ENCODE data around the gene NEK4.
A peak's percentile ranks its signal among the peaks of the same experiment; 100 is the strongest.

NEK4 gene

DNA sequence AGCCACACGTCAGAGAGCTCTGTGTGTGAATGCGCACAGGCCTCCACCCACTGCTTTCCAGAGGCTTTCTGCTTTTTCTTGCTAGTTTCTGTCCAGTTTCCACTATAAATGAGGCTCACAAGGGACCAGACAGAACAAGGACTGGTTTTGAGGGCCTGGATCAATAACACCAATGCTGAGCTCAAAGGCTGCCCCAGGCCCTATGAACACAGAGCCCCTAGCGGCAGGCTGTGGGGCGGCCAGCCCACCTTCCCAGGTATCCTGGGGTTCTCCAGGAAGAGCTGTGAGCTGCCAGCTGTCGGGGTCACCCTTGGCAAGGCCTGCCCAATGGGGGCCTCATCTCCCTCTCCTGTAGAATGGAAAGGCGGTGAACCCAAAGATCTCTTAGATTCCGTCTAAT, 21.7 kb upstream of the NEK4 start:
- Histone ChIP-seq H3K9me3 (ENCODE audit: severe bottlenecking) (no peaks in the 10 kb centered on the region), H3K4me3 (ENCODE audit: low read depth, low read length) (no peak overlapping the region), H3K27ac (no peak overlapping the region), H3K27me3 (ENCODE audit: insufficient read depth, low read depth, severe bottlenecking) (no peaks in the 10 kb centered on the region), H3K36me3 (no peaks in the 10 kb centered on the region)
- TF ChIP-seq CTCF (IDR thresholded peaks at IDR 0.05; ENCODE audit: low read depth, low read length): peak; percentile 56
- no peak for DNase-seq

- no peak overlapping the region for H3K27ac ChIP-seq
- no peak for TF ChIP-seq CTCF (IDR thresholded peaks at IDR 0.05; ENCODE audit: low read depth, low read length)
- no peak overlapping the region for H3K4me3 ChIP-seq (ENCODE audit: low read depth, low read length)
- H3K27me3 ChIP-seq (ENCODE audit: insufficient read depth, low read depth, severe bottlenecking): no peaks in the 10 kb centered on the region
- no peak for DNase-seq
- no peaks in the 10 kb centered on the region for H3K36me3 ChIP-seq
- H3K9me3 ChIP-seq (ENCODE audit: severe bottlenecking): no peaks in the 10 kb centered on the region
Observed at GRCh38 chr3:52791928-52792327, 21.2 kb upstream of the NEK4 start.

- H3K4me3 ChIP-seq (ENCODE audit: low read depth, low read length): no peak overlapping the region
- H3K27me3 ChIP-seq (ENCODE audit: insufficient read depth, low read depth, severe bottlenecking): no peaks in the 10 kb centered on the region
- no peak for DNase-seq
- H3K27ac ChIP-seq: no peak overlapping the region
- no peaks in the 10 kb centered on the region for H3K9me3 ChIP-seq (ENCODE audit: severe bottlenecking)
- H3K36me3 ChIP-seq: no peaks in the 10 kb centered on the region
- TF ChIP-seq CTCF (IDR thresholded peaks at IDR 0.05; ENCODE audit: low read depth, low read length): no peak
Observed at GRCh38 chr3:52791366-52791765, 20.6 kb upstream of the NEK4 start.

GRCh38 chr3:52790741-52791140, 20.0 kb upstream of the NEK4 start:
- TF ChIP-seq CTCF (IDR thresholded peaks at IDR 0.05; ENCODE audit: low read depth, low read length): no peak
- Histone ChIP-seq H3K4me3 (ENCODE audit: low read depth, low read length) (no peak overlapping the region), H3K27me3 (ENCODE audit: insufficient read depth, low read depth, severe bottlenecking) (no peaks in the 10 kb centered on the region), H3K27ac (no peak overlapping the region), H3K36me3 (no peaks in the 10 kb centered on the region), H3K9me3 (ENCODE audit: severe bottlenecking) (no peaks in the 10 kb centered on the region)
- DNase-seq: no peak

GRCh38 chr3:52790337-52790736, 19.6 kb upstream of the NEK4 start:
- Histone ChIP-seq H3K9me3 (ENCODE audit: severe bottlenecking) (no peaks in the 10 kb centered on the region), H3K4me3 (ENCODE audit: low read depth, low read length) (no peak overlapping the region), H3K27me3 (ENCODE audit: insufficient read depth, low read depth, severe bottlenecking) (no peaks in the 10 kb centered on the region), H3K36me3 (no peaks in the 10 kb centered on the region), H3K27ac (no peak overlapping the region)
- no peak for TF ChIP-seq CTCF (IDR thresholded peaks at IDR 0.05; ENCODE audit: low read depth, low read length)
- DNase-seq: no peak

DNA sequence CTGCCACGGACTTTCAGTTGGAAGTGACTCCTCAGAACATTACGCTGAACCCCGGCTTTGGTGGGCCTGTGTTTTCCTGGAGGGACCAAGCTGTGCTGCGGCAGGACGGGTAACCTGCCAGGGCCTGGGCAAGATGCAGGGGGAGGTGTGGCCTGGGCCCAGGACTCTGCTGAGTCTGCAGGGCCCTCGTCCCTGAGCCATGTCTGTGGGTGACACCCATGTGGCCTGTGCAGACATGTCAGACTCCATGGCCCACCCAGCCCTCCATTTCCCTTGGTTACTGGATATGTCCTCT, 19.0 kb upstream of the NEK4 start:
- no peak overlapping the region for H3K27ac ChIP-seq
- H3K9me3 ChIP-seq (ENCODE audit: severe bottlenecking): no peaks in the 10 kb centered on the region
- H3K4me3 ChIP-seq (ENCODE audit: low read depth, low read length): no peak overlapping the region
- no peak for TF ChIP-seq CTCF (IDR thresholded peaks at IDR 0.05; ENCODE audit: low read depth, low read length)
- no peak for DNase-seq
- no peaks in the 10 kb centered on the region for H3K27me3 ChIP-seq (ENCODE audit: insufficient read depth, low read depth, severe bottlenecking)
- no peaks in the 10 kb centered on the region for H3K36me3 ChIP-seq

Data from WERI-Rb-1 (cell line).